ENCODE data around the gene RFX2.

GRCh38 chr19:6041991-6042481 lies 68.3 kb downstream of the RFX2 start:
- no peak for TF ChIP-seq FOXK2 (IDR thresholded peaks at IDR 0.05)
- no peak for TF ChIP-seq FOXM1 (IDR thresholded peaks at IDR 0.05; ENCODE audit: borderline replicate concordance)
